HEK293 (cell line): ENCODE results near the gene PARD3.

Source experiments
- CTCF ChIA-PET: fragments of 350-600 bp; formaldehyde crosslinking; extraction: SDS; loops from one replicate; lab custom pipeline; 2021; ENCODE audit warnings: antibody characterized with exemption; lab: Yijun Ruan, JAX
- POLR2A ChIA-PET: fragments of 300-600 bp; formaldehyde crosslinking; extraction: SDS; loops from one replicate; lab custom pipeline; 2020; ENCODE audit warnings: antibody characterized with exemption, inconsistent platforms; lab: Yijun Ruan, JAX
- H3K27ac ChIP-seq: fragments of 200-500 bp; sonication (Bioruptor generic); 2 replicates; pipeline ENCODE4 v1.5.1; 2014; ENCODE audit warnings: low read depth, low read length, control low read depth, inconsistent platforms; ENCODE audit errors: extremely low read depth
- H3K36me3 ChIP-seq, 2 experiments: fragments of 200-500 bp in 1 of 2; sonication (Bioruptor generic) in 1 of 2; 1 replicate in 1 of 2; 2 replicates in 1 of 2; pipeline ENCODE4 v1.5.1; 2014 to 2017; ENCODE audit warnings: inconsistent platforms in 2 of 2, low read length in 2 of 2; ENCODE audit not compliant: control insufficient read depth in 2 of 2, insufficient read depth in 1 of 2
- H3K4me1 ChIP-seq: fragments of 200-500 bp; sonication (Bioruptor generic); 2 replicates; pipeline ENCODE4 v1.5.1; 2014; ENCODE audit warnings: mild to moderate bottlenecking, low read length, inconsistent platforms; ENCODE audit not compliant: control insufficient read depth, insufficient read depth
- H3K4me3 ChIP-seq: 2 replicates; pipeline ENCODE4 v1.5.1; 2011; ENCODE audit warnings: low read depth, mild to moderate bottlenecking, control low read depth, low read length, moderate library complexity
- H3K9me3 ChIP-seq: fragments of 200-500 bp; sonication (Bioruptor generic); 2 replicates; pipeline ENCODE4 v1.5.1; 2014; ENCODE audit warnings: low read depth, low read length, inconsistent platforms; ENCODE audit not compliant: control insufficient read depth, insufficient read depth
- IKZF3 ChIP-seq: fragments of 450-650 bp; IDR thresholded peaks from 2 replicates; pipeline ENCODE4 v1.5.0; 2018; ENCODE audit warnings: missing biosample characterization, mild to moderate bottlenecking, missing genetic modification characterization, moderate library complexity
- MYNN ChIP-seq: fragments of 450-650 bp; formaldehyde crosslinking; IDR thresholded peaks from 2 replicates; pipeline ENCODE4 v1.5.1; 2016; ENCODE audit warnings: missing biosample characterization, missing genetic modification characterization, borderline replicate concordance
- PRDM1 ChIP-seq: fragments of 450-650 bp; formaldehyde crosslinking; IDR thresholded peaks from 2 replicates; pipeline ENCODE4; 2016; ENCODE audit warnings: missing biosample characterization, missing genetic modification characterization
- SETDB1 ChIP-seq: IDR thresholded peaks from one replicate; pipeline ENCODE4 v1.6.1; 2017; ENCODE audit warnings: mild to moderate bottlenecking, low read length, moderate library complexity, mixed read lengths; ENCODE audit not compliant: insufficient read length
- ZNF148 ChIP-seq: fragments of 450-650 bp; formaldehyde crosslinking; IDR thresholded peaks from 2 replicates; pipeline ENCODE4 v1.5.0; 2017; ENCODE audit warnings: missing biosample characterization, missing genetic modification characterization, borderline replicate concordance
- ZNF184 ChIP-seq: fragments of 450-650 bp; IDR thresholded peaks from 2 replicates; pipeline ENCODE4 v1.5.1; 2018; ENCODE audit warnings: missing biosample characterization, mild to moderate bottlenecking, missing genetic modification characterization
- ZNF223 ChIP-seq: fragments of 450-650 bp; formaldehyde crosslinking; IDR thresholded peaks from 2 replicates; pipeline ENCODE4 v1.5.1; 2016; ENCODE audit warnings: missing biosample characterization, missing genetic modification characterization
- ZNF248 ChIP-seq: fragments of 450-650 bp; formaldehyde crosslinking; IDR thresholded peaks from 2 replicates; pipeline ENCODE4 v1.5.1; 2017; ENCODE audit warnings: missing biosample characterization, missing genetic modification characterization
- ZNF302 ChIP-seq: fragments of 450-650 bp; formaldehyde crosslinking; IDR thresholded peaks from 2 replicates; pipeline ENCODE4 v1.5.1; 2016; ENCODE audit warnings: missing biosample characterization, missing genetic modification characterization, low read depth
- ZNF37A ChIP-seq: fragments of 450-650 bp; IDR thresholded peaks from 2 replicates; pipeline ENCODE4 v1.5.1; 2018; ENCODE audit warnings: missing biosample characterization, missing genetic modification characterization
- ZNF416 ChIP-seq: fragments of 450-650 bp; formaldehyde crosslinking; IDR thresholded peaks from 2 replicates; pipeline ENCODE4 v1.5.1; 2016; ENCODE audit warnings: missing biosample characterization, missing genetic modification characterization
- ZNF48 ChIP-seq: fragments of 450-650 bp; formaldehyde crosslinking; IDR thresholded peaks from 2 replicates; pipeline ENCODE4 v1.5.1; 2016; ENCODE audit warnings: missing biosample characterization, missing genetic modification characterization
- ZNF561 ChIP-seq: fragments of 450-650 bp; IDR thresholded peaks from 2 replicates; pipeline ENCODE4 v1.5.1; 2018; ENCODE audit warnings: missing biosample characterization, missing genetic modification characterization, borderline replicate concordance
- ZNF629 ChIP-seq: fragments of 450-650 bp; formaldehyde crosslinking; IDR thresholded peaks from 2 replicates; pipeline ENCODE4 v1.5.1; 2017; ENCODE audit warnings: missing biosample characterization, missing genetic modification characterization
- ZNF658 ChIP-seq: fragments of 450-650 bp; formaldehyde crosslinking; IDR thresholded peaks from 2 replicates; pipeline ENCODE4; 2016; ENCODE audit warnings: missing biosample characterization, missing genetic modification characterization
- ZNF670 ChIP-seq: fragments of 450-650 bp; formaldehyde crosslinking; IDR thresholded peaks from 2 replicates; pipeline ENCODE4 v1.5.1; 2016; ENCODE audit warnings: missing biosample characterization, missing genetic modification characterization, low read depth
- ZNF843 ChIP-seq: fragments of 450-650 bp; formaldehyde crosslinking; IDR thresholded peaks from 2 replicates; pipeline ENCODE4 v1.5.1; 2016; ENCODE audit warnings: missing biosample characterization, missing genetic modification characterization
- ZSCAN5A ChIP-seq: fragments of 450-650 bp; formaldehyde crosslinking; IDR thresholded peaks from 2 replicates; pipeline ENCODE4 v1.5.1; 2016; ENCODE audit warnings: missing biosample characterization, missing genetic modification characterization

Gene PARD3

GRCh38 chr10:34464591-34464990, 350.5 kb downstream of the PARD3 start:
- POLR2A ChIA-PET = no interaction called here

GRCh38 chr10:34464000-34464399, 351.1 kb downstream of the PARD3 start:
- CTCF ChIA-PET = interaction anchor here (0.6 to 0.7 kb wide), 2 partner anchors 129 to 175 kb away, joined by 3 to 4 read pairs; no protein-coding TSS in a partner anchor
- no peak for TF ChIP-seq MYNN
- TF ChIP-seq ZNF416 (tag by site-specific recombination) = no peak
- no peak for TF ChIP-seq IKZF3 (tag by site-specific recombination)
- TF ChIP-seq ZSCAN5A (tag by site-specific recombination) = no peak
- no peak for TF ChIP-seq ZNF248 (tag by site-specific recombination)
- TF ChIP-seq ZNF561 (tag by site-specific recombination) = no peak
- TF ChIP-seq ZNF629 (tag by site-specific recombination) = no peak
- POLR2A ChIA-PET = no interaction called here

More at GRCh38 chr10:34464591-34464990, 350.5 kb downstream of the PARD3 start:
- no peaks in the 10 kb centered on the region for H3K4me1 ChIP-seq
- H3K4me3 ChIP-seq = no peak overlapping the region
- no peaks in the 10 kb centered on the region for H3K9me3 ChIP-seq
- TF ChIP-seq ZNF148 (tag by site-specific recombination) (no peak), ZNF302 (tag by site-specific recombination) (no peak), ZNF48 (tag by site-specific recombination) (no peak), ZNF37A (tag by site-specific recombination) (no peak), ZNF184 (no peak), ZNF843 (no peak), ZNF658 (tag by site-specific recombination) (no peak), ZNF670 (tag by site-specific recombination) (no peak), SETDB1 (no peak)
- TF ChIP-seq, all 188 proteins: peak for 0
- Histone ChIP-seq H3K36me3 (peaks cover 0 to 4% of the 10 kb centered on the region in 2 experiments; a peak in 1 of 3 replicates), H3K27ac (no peak overlapping the region)
- CTCF ChIA-PET = interaction anchor here (0.6 to 0.7 kb wide), 2 partner anchors 130 to 175 kb away, joined by 3 to 4 read pairs; no protein-coding TSS in a partner anchor

DNA sequence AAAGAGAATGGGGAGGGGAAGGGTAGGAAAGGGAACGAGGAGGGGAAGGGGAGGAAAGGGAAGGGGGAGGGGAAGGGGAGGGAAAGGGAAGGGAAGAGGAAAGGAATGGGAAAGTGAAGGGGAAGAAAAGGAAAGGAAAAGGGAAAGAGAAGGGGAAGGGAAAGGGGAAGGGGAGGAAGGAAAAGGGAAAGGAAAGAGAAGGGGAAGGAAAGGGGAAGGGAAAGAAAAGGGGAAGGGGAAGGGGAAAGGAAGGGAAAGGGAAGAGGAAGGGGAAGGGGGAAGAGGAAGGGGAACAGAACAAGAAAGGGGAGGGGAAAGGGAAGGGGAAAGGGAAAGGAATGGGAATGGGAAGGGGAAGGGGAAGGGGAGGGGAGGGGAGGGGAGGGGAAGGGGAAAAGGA, 352.1 kb downstream of the PARD3 start:
- ChIA-PET POLR2A (no interaction called here), CTCF (no interaction called here)
- H3K4me1 ChIP-seq = no peaks in the 10 kb centered on the region
- H3K36me3 ChIP-seq = peaks cover 0 to 3% of the 10 kb centered on the region in 2 experiments; a peak in 1 of 3 replicates
- H3K27ac ChIP-seq = no peak overlapping the region
- no peak overlapping the region for H3K4me3 ChIP-seq
- TF ChIP-seq ZNF223 (tag by site-specific recombination) = no peak
- peak; percentile 100 for TF ChIP-seq PRDM1 (tag by site-specific recombination)
- H3K9me3 ChIP-seq = no peaks in the 10 kb centered on the region

More at GRCh38 chr10:34464000-34464399, 351.1 kb downstream of the PARD3 start:
- H3K9me3 ChIP-seq = no peaks in the 10 kb centered on the region
- H3K4me1 ChIP-seq = no peaks in the 10 kb centered on the region
- peaks cover 0 to 4% of the 10 kb centered on the region in 2 experiments; a peak in 1 of 3 replicates for H3K36me3 ChIP-seq
- H3K4me3 ChIP-seq = no peak overlapping the region
- no peak overlapping the region for H3K27ac ChIP-seq
